ENCODE measurements around the gene TANK.
A peak's percentile ranks its signal among the peaks of the same experiment; 100 is the strongest.

Gene TANK

GRCh38 chr2:161219211-161219610, 59.0 kb downstream of the TANK start:
- H3K9me3 ChIP-seq (ENCODE audit: control insufficient read depth, insufficient read depth, low read length) = no peaks in the 10 kb centered on the region
- peaks cover 92% of the 10 kb centered on the region for H3K4me1 ChIP-seq (ENCODE audit: control insufficient read depth, low read length)
- TF ChIP-seq, protein P1, sequence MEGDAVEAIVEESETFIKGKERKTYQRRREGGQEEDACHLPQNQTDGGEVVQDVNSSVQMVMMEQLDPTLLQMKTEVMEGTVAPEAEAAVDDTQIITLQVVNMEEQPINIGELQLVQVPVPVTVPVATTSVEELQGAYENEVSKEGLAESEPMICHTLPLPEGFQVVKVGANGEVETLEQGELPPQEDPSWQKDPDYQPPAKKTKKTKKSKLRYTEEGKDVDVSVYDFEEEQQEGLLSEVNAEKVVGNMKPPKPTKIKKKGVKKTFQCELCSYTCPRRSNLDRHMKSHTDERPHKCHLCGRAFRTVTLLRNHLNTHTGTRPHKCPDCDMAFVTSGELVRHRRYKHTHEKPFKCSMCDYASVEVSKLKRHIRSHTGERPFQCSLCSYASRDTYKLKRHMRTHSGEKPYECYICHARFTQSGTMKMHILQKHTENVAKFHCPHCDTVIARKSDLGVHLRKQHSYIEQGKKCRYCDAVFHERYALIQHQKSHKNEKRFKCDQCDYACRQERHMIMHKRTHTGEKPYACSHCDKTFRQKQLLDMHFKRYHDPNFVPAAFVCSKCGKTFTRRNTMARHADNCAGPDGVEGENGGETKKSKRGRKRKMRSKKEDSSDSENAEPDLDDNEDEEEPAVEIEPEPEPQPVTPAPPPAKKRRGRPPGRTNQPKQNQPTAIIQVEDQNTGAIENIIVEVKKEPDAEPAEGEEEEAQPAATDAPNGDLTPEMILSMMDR (IDR thresholded peaks at IDR 0.05; ENCODE audit: low read depth, low read length, poor library complexity, severe bottlenecking) = no peak
- TF ChIP-seq EZH2phosphoT487 (IDR thresholded peaks at IDR 0.05; ENCODE audit: borderline replicate concordance, low read length) = no peak
- peaks cover 71% of the 10 kb centered on the region for H3K36me3 ChIP-seq (ENCODE audit: control insufficient read depth, low read length)
- H3F3A ChIP-seq (ENCODE audit: control insufficient read depth, insufficient read depth) = peaks cover 76% of the 10 kb centered on the region
- no peaks in the 10 kb centered on the region for H3K9me2 ChIP-seq (replicated peaks; ENCODE audit: control insufficient read depth, low read length)
- H3K27me3 ChIP-seq (ENCODE audit: control insufficient read depth, low read length) = no peaks in the 10 kb centered on the region
- H3K4me3 ChIP-seq (ENCODE audit: low read length) = peak overlapping the region; percentile 49
- H3K79me2 ChIP-seq (ENCODE audit: control insufficient read depth, low read length) = peaks cover 67% of the 10 kb centered on the region
- peak overlapping the region; percentile 97 for H3K27ac ChIP-seq (ENCODE audit: low read depth, low read length)
- H3K4me2 ChIP-seq (ENCODE audit: low read length) = peak overlapping the region; percentile 75
- no peaks in the 10 kb centered on the region for H4K20me1 ChIP-seq (ENCODE audit: control insufficient read depth, insufficient read depth, low read depth, low read length)

GRCh38 chr2:161223139-161223732, 63.0 kb downstream of the TANK start:
- Histone ChIP-seq H3F3A (ENCODE audit: control insufficient read depth, insufficient read depth) (peaks cover 36% of the 10 kb centered on the region), H3K79me2 (ENCODE audit: control insufficient read depth, low read length) (peaks cover 60% of the 10 kb centered on the region), H3K36me3 (ENCODE audit: control insufficient read depth, low read length) (peaks cover 81% of the 10 kb centered on the region), H3K9me3 (ENCODE audit: control insufficient read depth, insufficient read depth, low read length) (no peaks in the 10 kb centered on the region), H3K4me2 (ENCODE audit: low read length) (no peak overlapping the region), H3K27ac (ENCODE audit: low read depth, low read length) (peak overlapping the region; percentile 97), H3K9me2 (replicated peaks; ENCODE audit: control insufficient read depth, low read length) (no peaks in the 10 kb centered on the region), H4K20me1 (ENCODE audit: control insufficient read depth, insufficient read depth, low read depth, low read length) (no peaks in the 10 kb centered on the region), H3K27me3 (ENCODE audit: control insufficient read depth, low read length) (no peaks in the 10 kb centered on the region), H3K4me3 (ENCODE audit: low read length) (no peak overlapping the region), H3K4me1 (ENCODE audit: control insufficient read depth, low read length) (peaks cover 90% of the 10 kb centered on the region)
- TF ChIP-seq EZH2phosphoT487 (IDR thresholded peaks at IDR 0.05; ENCODE audit: borderline replicate concordance, low read length) = no peak
- TF ChIP-seq, protein P1 (IDR thresholded peaks at IDR 0.05; ENCODE audit: low read depth, low read length, poor library complexity, severe bottlenecking) = peak; percentile 55

DNA sequence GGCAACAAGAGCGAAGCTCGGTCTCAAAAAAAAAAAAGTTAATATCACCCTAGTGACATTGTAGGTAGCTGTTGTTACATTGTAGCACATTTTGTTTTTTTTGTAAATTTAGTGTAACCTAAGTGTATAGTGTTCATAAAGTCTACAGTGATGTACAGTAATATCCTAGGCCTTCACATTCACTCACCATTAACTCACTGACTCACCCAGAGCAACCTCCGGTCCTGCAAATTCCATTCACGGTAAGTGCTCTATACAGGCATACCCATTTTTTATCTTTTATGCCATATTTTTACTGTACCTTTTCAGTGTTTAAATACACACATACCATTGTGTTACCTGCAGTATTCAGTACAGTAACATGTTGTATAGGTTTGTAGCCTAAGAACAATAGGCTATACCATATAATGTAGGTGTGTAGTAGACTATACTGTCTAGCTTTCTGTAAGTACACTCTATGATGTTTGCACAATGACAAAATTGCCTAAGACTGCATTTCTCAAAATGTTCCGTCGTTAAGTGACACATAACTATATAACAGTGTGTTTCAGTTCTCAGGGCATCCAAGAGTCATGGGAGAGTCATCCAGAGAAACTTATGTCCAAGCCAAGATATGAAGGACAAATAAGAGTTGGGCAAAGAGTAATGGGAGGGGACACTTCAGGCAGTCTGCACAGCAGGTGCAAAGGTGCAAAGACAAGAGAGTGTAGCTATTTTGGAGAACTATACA, 68.4 kb downstream of the TANK start:
- Histone ChIP-seq H3K4me1 (ENCODE audit: control insufficient read depth, low read length) (peaks cover 94% of the 10 kb centered on the region), H3K9me3 (ENCODE audit: control insufficient read depth, insufficient read depth, low read length) (no peaks in the 10 kb centered on the region), H3K9me2 (replicated peaks; ENCODE audit: control insufficient read depth, low read length) (no peaks in the 10 kb centered on the region), H3K27ac (ENCODE audit: low read depth, low read length) (no peak overlapping the region; the same call in 1 of the 2 replicates), H3K79me2 (ENCODE audit: control insufficient read depth, low read length) (peaks cover 66% of the 10 kb centered on the region), H3K27me3 (ENCODE audit: control insufficient read depth, low read length) (no peaks in the 10 kb centered on the region), H3K36me3 (ENCODE audit: control insufficient read depth, low read length) (peaks cover 90% of the 10 kb centered on the region), H4K20me1 (ENCODE audit: control insufficient read depth, insufficient read depth, low read depth, low read length) (no peaks in the 10 kb centered on the region), H3F3A (ENCODE audit: control insufficient read depth, insufficient read depth) (peaks cover 40% of the 10 kb centered on the region), H3K4me2 (ENCODE audit: low read length) (no peak overlapping the region), H3K4me3 (ENCODE audit: low read length) (no peak overlapping the region)
- no peak for TF ChIP-seq EZH2phosphoT487 (IDR thresholded peaks at IDR 0.05; ENCODE audit: borderline replicate concordance, low read length)
- TF ChIP-seq, protein P1 (IDR thresholded peaks at IDR 0.05; ENCODE audit: low read depth, low read length, poor library complexity, severe bottlenecking) = no peak

Data from DOHH2 (cell line).